OCI-LY7 (cell line): ENCODE data around the gene SIK2.

ENCODE experiments used
- CTCF ChIP-seq: fragments of 200-600 bp; sonication (generic); conservative IDR thresholded peaks from 2 replicates; pipeline ENCODE4 v1.5.1; 2014; ENCODE audit warnings: mild to moderate bottlenecking, antibody characterized with exemption, low read length, moderate library complexity, mixed read lengths
- EZH2phosphoT487 ChIP-seq: fragments of 200-600 bp; sonication (generic); IDR thresholded peaks from 2 replicates; pipeline ENCODE4 v1.6.1; 2018; ENCODE audit warnings: low read depth, borderline replicate concordance, mild to moderate bottlenecking, mixed run types, antibody characterized with exemption, low read length, moderate library complexity, mixed read lengths

GRCh38 chr11:111779118-111779517 is 176.9 kb downstream of the SIK2 start:
- TF ChIP-seq CTCF (no peak), EZH2phosphoT487 (no peak)
